Keratinocyte (primary cell): Measurements from ENCODE around the gene NR2C1. TPM values are rescaled to one million over a fixed set of nuclear protein-coding genes. Genes with fewer than 3 reads are reported as not detected.
A peak's percentile ranks its signal among the peaks of the same experiment; 100 is the strongest.

ENCODE experiments used
- DNase-seq: peaks from one replicate; pipeline ENCODE4 v3.0.0-alpha.2; 2011; ENCODE audit warnings: low read depth, missing footprints, low spot score
- FAIRE-seq: peaks from 2 replicates; lab custom pipeline; 2011; peaks lifted over from hg19 to GRCh38; lab: Jason Lieb, UNC
- H2AFZ ChIP-seq: 2 replicates; pipeline ENCODE4 v1.6.0; 2012; ENCODE audit warnings: low read length, control low read depth, inconsistent platforms; ENCODE audit not compliant: control insufficient read depth
- H3K27ac ChIP-seq: 2 replicates; pipeline ENCODE4 v1.5.1; 2011; ENCODE audit warnings: low read length; ENCODE audit not compliant: control insufficient read depth, insufficient read depth
- H3K27me3 ChIP-seq: 3 replicates; pipeline ENCODE4 v1.6.0; 2011; ENCODE audit warnings: low read length; ENCODE audit not compliant: control insufficient read depth, insufficient read depth; ENCODE audit errors: extremely low read depth
- H3K36me3 ChIP-seq, 2 experiments: 2 replicates in 1 of 2; 3 replicates in 1 of 2; pipeline ENCODE4 v1.5.1; 2011; ENCODE audit warnings: low read length in 2 of 2, mild to moderate bottlenecking in 1 of 2; ENCODE audit not compliant: control insufficient read depth in 2 of 2, insufficient read depth in 2 of 2; ENCODE audit errors: extremely low read depth in 1 of 2
- H3K4me1 ChIP-seq: 3 replicates; pipeline ENCODE4 v1.5.1; 2011; ENCODE audit warnings: low read length; ENCODE audit not compliant: control insufficient read depth, insufficient read depth; ENCODE audit errors: extremely low read depth
- H3K4me2 ChIP-seq: 3 replicates; pipeline ENCODE4 v1.6.0; 2011; ENCODE audit warnings: low read depth, low read length; ENCODE audit not compliant: control insufficient read depth, insufficient read depth; ENCODE audit errors: extremely low read depth
- H3K4me3 ChIP-seq, 3 experiments: fragments of 200-600 bp in 1 of 3; sonication (generic) in 1 of 3; 2 replicates in 2 of 3; 3 replicates in 1 of 3; pipeline ENCODE4 v1.5.1; 2011 to 2016; ENCODE audit warnings: low read length in 3 of 3, mild to moderate bottlenecking in 3 of 3, control low read depth in 2 of 3, inconsistent platforms in 1 of 3, low read depth in 1 of 3, mixed read lengths in 1 of 3, mixed run types in 1 of 3, moderate library complexity in 1 of 3; ENCODE audit not compliant: control insufficient read depth in 2 of 3, insufficient read depth in 2 of 3; ENCODE audit errors: extremely low read depth in 1 of 3
- H3K79me2 ChIP-seq: 2 replicates; pipeline ENCODE4 v1.6.0; 2012; ENCODE audit warnings: low read length; ENCODE audit not compliant: control insufficient read depth, insufficient read depth
- H3K9ac ChIP-seq: 3 replicates; pipeline ENCODE4 v1.6.0; 2011; ENCODE audit warnings: low read length; ENCODE audit not compliant: control insufficient read depth, insufficient read depth; ENCODE audit errors: extremely low read depth
- H3K9me1 ChIP-seq: 3 replicates; pipeline ENCODE4 v1.6.0; 2011; ENCODE audit warnings: low read length; ENCODE audit not compliant: control insufficient read depth, insufficient read depth; ENCODE audit errors: extremely low read depth
- H3K9me3 ChIP-seq: 2 replicates; pipeline ENCODE4 v1.5.1; 2012; ENCODE audit warnings: low read depth, low read length; ENCODE audit not compliant: control insufficient read depth
- H4K20me1 ChIP-seq: 3 replicates; pipeline ENCODE4 v1.6.0; 2011; ENCODE audit warnings: low read length; ENCODE audit not compliant: control insufficient read depth, insufficient read depth; ENCODE audit errors: extremely low read depth
- CTCF ChIP-seq, 3 experiments: IDR thresholded peaks in 1 of 3; conservative IDR thresholded peaks in 1 of 3; optimal IDR thresholded peaks in 1 of 3; 2 replicates in 2 of 3; 3 replicates in 1 of 3; pipeline versions ENCODE3 to v1.5.1; 2011; ENCODE audit warnings: low read length in 3 of 3, mild to moderate bottlenecking in 3 of 3, moderate library complexity in 2 of 3, control low read depth in 1 of 3, inconsistent platforms in 1 of 3; ENCODE audit not compliant: insufficient read depth in 2 of 3; ENCODE audit errors: extremely low read depth in 1 of 3
- EZH2 ChIP-seq: IDR thresholded peaks from one replicate; pipeline ENCODE4 v1.6.1; 2012; ENCODE audit warnings: inconsistent platforms, mild to moderate bottlenecking, low read length, moderate library complexity
- dilution Hi-C: fragments of 300-500 bp; cut with MboI; formaldehyde crosslinking; loops from one replicate; pipeline ENCODE4 v1.7.0; 2020; ENCODE audit warnings: low sequenced_read_pairs; ENCODE audit not compliant: extremely low pct_ligation_motif_present
- polyA plus RNA-seq, 5 experiments: library from polyadenylated mRNA; depleted of rRNA in 3 of 5; stranded (reverse) in 3 of 5; stranded (forward) in 1 of 5; unstranded in 1 of 5; fragments of >200 nt; gene quantifications; 1 replicate in 1 of 5; 2 replicates in 3 of 5; 3 replicates in 1 of 5; pipeline versions ENCODE4 v1.2.1 to v1.2.3, GENCODE V29; 2011 to 2012; ENCODE audit warnings: missing spikeins in 2 of 5, low read depth in 1 of 5, low replicate concordance in 1 of 5

Gene NR2C1
- polyA plus RNA-seq, 1 donor (not counting 4 experiments of a cell fraction or from before 2014, with no cell fraction given), result 32.0 TPM

- FAIRE-seq, result no peak
- H3K27ac ChIP-seq, result no peak overlapping the region
- peaks cover 42% of the 10 kb centered on the region for H3K79me2 ChIP-seq
- no peak overlapping the region for H3K4me3 ChIP-seq
- H4K20me1 ChIP-seq, result no peaks in the 10 kb centered on the region
- H3K4me2 ChIP-seq, result no peak overlapping the region
- dilution Hi-C loops, result no loop called here
- no peak overlapping the region for H2AFZ ChIP-seq
- no peaks in the 10 kb centered on the region for H3K9me1 ChIP-seq
- H3K4me1 ChIP-seq, result peaks cover 3% of the 10 kb centered on the region
- peaks cover 5% of the 10 kb centered on the region in 2 experiments for H3K36me3 ChIP-seq
- H3K27me3 ChIP-seq, result no peaks in the 10 kb centered on the region
- no peak for DNase-seq
- TF ChIP-seq CTCF (optimal IDR thresholded peaks at IDR 0.05 in 1 of 3, IDR thresholded peaks at IDR 0.05 in 1 of 3, conservative IDR thresholded peaks at IDR 0.05 in 1 of 3; ENCODE audit: extremely low read depth in 1 of 3, insufficient read depth in 2 of 3, low read length in 3 of 3), result no peak
- TF ChIP-seq EZH2, result no peak
- H3K9ac ChIP-seq, result no peak overlapping the region
- no peaks in the 10 kb centered on the region for H3K9me3 ChIP-seq
These were observed 3.0 kb downstream of the NR2C1 start for GRCh38 chr12:95070378-95070777.

- H3K36me3 ChIP-seq, result peaks cover 13 to 15% of the 10 kb centered on the region in 2 experiments
- H4K20me1 ChIP-seq, result no peaks in the 10 kb centered on the region
- no peaks in the 10 kb centered on the region for H3K9me1 ChIP-seq
- no peak for FAIRE-seq
- H2AFZ ChIP-seq, result no peak overlapping the region
- TF ChIP-seq CTCF (optimal IDR thresholded peaks at IDR 0.05 in 1 of 3, IDR thresholded peaks at IDR 0.05 in 1 of 3, conservative IDR thresholded peaks at IDR 0.05 in 1 of 3; ENCODE audit: extremely low read depth in 1 of 3, insufficient read depth in 2 of 3, low read length in 3 of 3) (no peak), EZH2 (no peak)
- H3K9me3 ChIP-seq, result no peaks in the 10 kb centered on the region
- H3K4me1 ChIP-seq, result no peaks in the 10 kb centered on the region
- no peak overlapping the region for H3K4me2 ChIP-seq
- no peak overlapping the region for H3K9ac ChIP-seq
- H3K4me3 ChIP-seq, result no peak overlapping the region
- dilution Hi-C loops, result no loop called here
- DNase-seq, result no peak
- no peaks in the 10 kb centered on the region for H3K27me3 ChIP-seq
- peaks cover 25% of the 10 kb centered on the region for H3K79me2 ChIP-seq
- peak overlapping the region; percentile 8 for H3K27ac ChIP-seq
These were observed 7.1 kb downstream of the NR2C1 start for GRCh38 chr12:95066091-95066855.
